K562 (cell line): ENCODE measurements around the gene SBNO1. TPM values are rescaled to one million over a fixed set of nuclear protein-coding genes. Genes with fewer than 3 reads are reported as not detected.

Experiments
- ATAC-seq: fragments of 200-7000 bp; cut with Tn5 transposase; 3 replicates; pipeline ENCODE4 v1.9.1; 2020; ENCODE audit warnings: moderate library complexity
- BruUV-seq: library from RNA; stranded (reverse); fragments of 400-500 nt; replicated peaks from 2 replicates; lab custom pipeline; 2021; lab: Mats Ljungman, UMichigan
- CTCF ChIA-PET: fragments of 300-600 bp; formaldehyde crosslinking; extraction: SDS; loops from one replicate; lab custom pipeline; 2021; ENCODE audit warnings: low intra/inter-chr PET ratio; lab: Yijun Ruan, JAX
- POLR2A ChIA-PET: fragments of 300-600, 350-650 bp; sonication (Branson Sonifier 250); formaldehyde crosslinking; extraction: SDS; loops from one replicate; lab custom pipeline; 2021; ENCODE audit warnings: antibody characterized with exemption, inconsistent platforms; lab: Yijun Ruan, JAX
- DNase-seq, 4 experiments: peaks; one replicate each; pipeline versions ENCODE4 v3.0.0 to v3.0.0-alpha.2; 2011 to 2018; ENCODE audit warnings: low spot score in 3 of 4, mixed read lengths in 3 of 4; ENCODE audit errors: extremely low read depth in 1 of 4
- FAIRE-seq: peaks from 2 replicates; lab custom pipeline; 2011; peaks lifted over from hg19 to GRCh38; lab: Jason Lieb, UNC
- H2AFZ ChIP-seq: 2 replicates; pipeline ENCODE4 v1.6.0; 2011; ENCODE audit warnings: low read depth, low read length, control low read depth, inconsistent platforms
- H3K27ac ChIP-seq: fragments of 200-600 bp; 3 replicates; pipeline ENCODE4 v1.8.0; 2011; ENCODE audit warnings: low read depth, mild to moderate bottlenecking, control low read depth, inconsistent platforms, low read length, moderate library complexity, mixed read lengths; ENCODE audit errors: extremely low read depth
- H3K27me3 ChIP-seq, 2 experiments: fragments of 300-600 bp in 1 of 2; 2 replicates in 1 of 2; 3 replicates in 1 of 2; pipeline versions ENCODE4 v1.6.0 to v1.8.0; 2011; ENCODE audit warnings: inconsistent platforms in 2 of 2, low read length in 2 of 2, mild to moderate bottlenecking in 1 of 2, mixed read lengths in 1 of 2, moderate library complexity in 1 of 2; ENCODE audit not compliant: control insufficient read depth in 2 of 2, insufficient read depth in 2 of 2
- H3K36me3 ChIP-seq: fragments of 300-600 bp; 3 replicates; pipeline ENCODE4 v1.8.0; 2011; ENCODE audit warnings: mild to moderate bottlenecking, low read length, inconsistent platforms; ENCODE audit not compliant: control insufficient read depth, insufficient read depth
- H3K4me1 ChIP-seq, 2 experiments: fragments of 200-600 bp in 1 of 2; replicated peaks in 1 of 2; 2 replicates in 1 of 2; 3 replicates in 1 of 2; pipeline versions ENCODE4 v1.5.1 to v1.8.0; 2011; ENCODE audit warnings: inconsistent platforms in 2 of 2, low read length in 2 of 2, mild to moderate bottlenecking in 1 of 2, mixed read lengths in 1 of 2, moderate library complexity in 1 of 2; ENCODE audit not compliant: control insufficient read depth in 2 of 2, insufficient read depth in 2 of 2
- H3K4me2 ChIP-seq: 2 replicates; pipeline ENCODE4 v1.6.1; 2011; ENCODE audit warnings: low read length, control low read depth, inconsistent platforms, mixed read lengths; ENCODE audit not compliant: insufficient read depth
- H3K4me3 ChIP-seq: fragments of 200-600 bp; sonication (generic), shearing (Covaris generic); 2 replicates; pipeline ENCODE4 v1.5.1; 2016; ENCODE audit warnings: control low read depth, inconsistent platforms
- H3K79me2 ChIP-seq: fragments of 200-600 bp; 3 replicates; pipeline ENCODE4 v1.8.0; 2011; ENCODE audit warnings: low read length, inconsistent platforms; ENCODE audit not compliant: control insufficient read depth, insufficient read depth
- H3K9ac ChIP-seq, 2 experiments: 2 replicates each; pipeline versions ENCODE4 v1.6.0 to v1.6.1; 2011; ENCODE audit warnings: low read depth in 2 of 2, low read length in 2 of 2, control low read depth in 1 of 2, inconsistent platforms in 1 of 2, mild to moderate bottlenecking in 1 of 2, mixed read lengths in 1 of 2; ENCODE audit not compliant: insufficient read depth in 1 of 2
- H3K9me1 ChIP-seq: one replicate; pipeline ENCODE4 v1.6.0; 2011; ENCODE audit warnings: inconsistent platforms, mild to moderate bottlenecking, low read length, moderate library complexity; ENCODE audit not compliant: control insufficient read depth, insufficient read depth
- H3K9me3 ChIP-seq: replicated peaks from 2 replicates; pipeline ENCODE4 v1.5.1; 2011; ENCODE audit warnings: low read depth, low read length, inconsistent platforms; ENCODE audit not compliant: control insufficient read depth, insufficient read depth
- H4K20me1 ChIP-seq: replicated peaks from 2 replicates; pipeline ENCODE4 v1.6.1; 2011; ENCODE audit warnings: low read length, inconsistent platforms, mixed read lengths; ENCODE audit not compliant: control insufficient read depth, insufficient read depth
- POLR2A ChIP-seq: fragments of 450-650 bp; conservative IDR thresholded peaks from 2 replicates; pipeline ENCODE4 v1.6.1; 2016
- RFX1 ChIP-seq: fragments of 450-650 bp; IDR thresholded peaks from 2 replicates; pipeline ENCODE4 v1.6.1; 2016; ENCODE audit warnings: mild to moderate bottlenecking, moderate library complexity
- SIN3A ChIP-seq, 2 experiments: fragments of 150-350 bp in 1 of 2; IDR thresholded peaks; 2 replicates each; pipeline ENCODE4 v1.6.1; 2011 to 2016; ENCODE audit warnings: borderline replicate concordance in 2 of 2, low read depth in 2 of 2, low read length in 2 of 2, mild to moderate bottlenecking in 2 of 2, moderate library complexity in 2 of 2; ENCODE audit not compliant: control insufficient read depth in 1 of 2
- WGBS: fragments of 100-300 bp; shearing (Covaris generic); methylation state at CpG from one replicate; pipeline ENCODE4 v1.1.6; 2016; ENCODE audit warnings: low coverage, mixed read lengths; ENCODE audit not compliant: insufficient coverage; ENCODE audit errors: missing lambda C conversion rate; 5-methylcytosine and 5-hydroxymethylcytosine counted together
- in situ Hi-C: fragments of 300-500 bp; cut with MboI; formaldehyde crosslinking; loops from 4 replicates; pipeline ENCODE4 v1.15.0; 2018; ENCODE audit warnings: inconsistent platforms, mixed read lengths
- intact Hi-C: fragments of 100-400 bp; cut with micrococcal nuclease; formaldehyde crosslinking; loops from 2 replicates; pipeline ENCODE4 v1.14.2; 2022
- polyA plus RNA-seq, 8 experiments: library from polyadenylated mRNA; depleted of rRNA in 4 of 8; stranded (reverse) in 5 of 8; unstranded in 3 of 8; fragments of >200 nt; fragmentation: Nextera tagmentation in 2 of 8; fragmentation: Illumina TruSeq in 1 of 8; extraction: Ambion mirVana in 2 of 8; extraction: Trizol in 1 of 8; gene quantifications; 2 replicates each; pipeline versions ENCODE4 v1.2.1 to v1.2.3, GENCODE V29; 2011 to 2014; ENCODE audit warnings: inconsistent platforms in 1 of 8, missing spikeins in 1 of 8
- total RNA-seq, 7 experiments: library from RNA; depleted of rRNA in 6 of 7; stranded (reverse); fragments of >200 nt in 6 of 7; fragmentation: Illumina TruSeq in 2 of 7; extraction: Trizol in 2 of 7; gene quantifications; 2 replicates each; pipeline versions ENCODE4 v1.2.1 to v1.2.3, GENCODE V29; 2011 to 2021; ENCODE audit warnings: low replicate concordance in 1 of 7

Gene SBNO1
- total and polyA plus RNA-seq, 9 of the 15 experiments (the other 6 are each of a cell fraction or from before 2014, with no cell fraction given): 14.9 to 77.1 (median 35.9) TPM

GRCh38 chr12:123243671-123244262 lies 120.9 kb downstream of the SBNO1 start:
- no peak overlapping the region for H3K27ac ChIP-seq
- ChIA-PET POLR2A (interaction anchor here (1.2 to 3.4 kb wide), 2 partner anchors 10 to 11 kb away, joined by 4 to 28 read pairs; partner anchors contain the start of genes MPHOSPH9 and MTRFR), CTCF (no interaction called here)
- H3K36me3 ChIP-seq: peaks cover 46% of the 10 kb centered on the region
- H3K4me3 ChIP-seq: no peak overlapping the region
- no peak overlapping the region for H3K9ac ChIP-seq
- 0 out of 2 replicates have a peak, but pooled peaks cover 2% of the 10 kb centered on the region for H3K9me3 ChIP-seq
- FAIRE-seq (no peak), ATAC-seq (no peak; the same call in 2 of the 3 replicates), DNase-seq (no peak)
- no peaks in the 10 kb centered on the region for H4K20me1 ChIP-seq
- 74% methylated on average over 7 of the region's 7 CpGs for WGBS
- peaks cover 3 to 4% of the 10 kb centered on the region in 2 experiments; a peak in 3 of 5 replicates for H3K4me1 ChIP-seq
- in situ Hi-C loops: no loop called here
- no peak overlapping the region for H3K4me2 ChIP-seq
- no TSS peak for BruUV-seq
- H3K9me1 ChIP-seq: no peaks in the 10 kb centered on the region
- intact Hi-C loops: no loop called here
- H3K79me2 ChIP-seq: peaks cover 74% of the 10 kb centered on the region
- H2AFZ ChIP-seq: no peak overlapping the region
- no peaks in the 10 kb centered on the region for H3K27me3 ChIP-seq
- TF ChIP-seq RFX1: peak; percentile 82
- no peak for TF ChIP-seq SIN3A (IDR thresholded peaks at IDR 0.05; ENCODE audit: borderline replicate concordance in 2 of 2, control insufficient read depth in 1 of 2, low read depth in 2 of 2, low read length in 2 of 2)
- 0 out of 2 replicates have a peak, but pooled peaks have one; percentile 12 for TF ChIP-seq POLR2A
